Measurements from ENCODE around the gene DPRX.

The DPRX gene

GRCh38 chr19:53631949-53632407 is at the start of gene DPRX:
TSS of gene DPRX (plus strand) at chr19:53631999. CDS start at chr19:53632107, 108 bp downstream.
- DNase-seq: no peak

GRCh38 chr19:53583181-53583580 is 48.6 kb upstream of the DPRX start:
- no peak for DNase-seq

GRCh38 chr19:53586277-53586691 is 45.5 kb upstream of the DPRX start:
- DNase-seq: no peak

GRCh38 chr19:53594811-53595509 is 36.8 kb upstream of the DPRX start:
- no peak for DNase-seq

GRCh38 chr19:53595510-53595867 is 36.3 kb upstream of the DPRX start:
- DNase-seq: no peak

- no peak for DNase-seq
These were observed 35.7 kb upstream of the DPRX start for GRCh38 chr19:53596056-53596455.

- DNase-seq: no peak
These were observed 34.8 kb upstream of the DPRX start for GRCh38 chr19:53597023-53597422.

GRCh38 chr19:53598361-53598760 is 33.4 kb upstream of the DPRX start:
- no peak for DNase-seq

- DNase-seq: no peak
These were observed 31.6 kb upstream of the DPRX start for GRCh38 chr19:53600217-53600616.

- DNase-seq: no peak
These were observed 25.8 kb upstream of the DPRX start for GRCh38 chr19:53606031-53606430.

GRCh38 chr19:53608381-53608780 is 23.4 kb upstream of the DPRX start:
- DNase-seq: no peak

GRCh38 chr19:53612762-53613526 is 18.9 kb upstream of the DPRX start:
- DNase-seq: no peak

GRCh38 chr19:53621885-53622740 is 9.7 kb upstream of the DPRX start:
- DNase-seq: no peak

- DNase-seq: no peak
These were observed 6.8 kb upstream of the DPRX start for GRCh38 chr19:53624771-53625545.

- no peak for DNase-seq
These were observed 5.3 kb upstream of the DPRX start for GRCh38 chr19:53626486-53626885.

GRCh38 chr19:53626976-53627375 is 4.8 kb upstream of the DPRX start:
- no peak for DNase-seq

GRCh38 chr19:53634768-53635167 is 3.0 kb downstream of the DPRX start:
- no peak for DNase-seq

GRCh38 chr19:53639471-53639870 is 7.7 kb downstream of the DPRX start:
- no peak for DNase-seq

- no peak for DNase-seq
These were observed 10.7 kb downstream of the DPRX start for GRCh38 chr19:53642381-53643099.

GRCh38 chr19:53644061-53644816 is 12.4 kb downstream of the DPRX start:
- no peak for DNase-seq

GRCh38 chr19:53646144-53646543 is 14.3 kb downstream of the DPRX start:
- DNase-seq: no peak
